Vagina (tissue), 2 donors: ENCODE data around the gene OOEP.

Experiments
- POLR2AphosphoS5 ChIP-seq, 2 donors: sonication (generic); formaldehyde crosslinking; IDR thresholded peaks; one replicate each; pipeline ENCODE4 v1.9.0; 2017; ENCODE audit warnings: antibody characterized with exemption in 2 of 2, mild to moderate bottlenecking in 2 of 2, low read depth in 1 of 2; ENCODE audit not compliant: insufficient read depth in 1 of 2
- TF ChIP-seq, protein P1 (sequence below), 3 experiments: fragments of 450-650 bp in 2 of 3; fragments of 200-600 bp in 1 of 3; sonication (generic) in 1 of 3; IDR thresholded peaks; one replicate each; pipeline ENCODE4 v1.5.1; 2017 to 2019; ENCODE audit warnings: antibody characterized with exemption in 3 of 3, mild to moderate bottlenecking in 2 of 3, moderate library complexity in 2 of 3

DNA sequence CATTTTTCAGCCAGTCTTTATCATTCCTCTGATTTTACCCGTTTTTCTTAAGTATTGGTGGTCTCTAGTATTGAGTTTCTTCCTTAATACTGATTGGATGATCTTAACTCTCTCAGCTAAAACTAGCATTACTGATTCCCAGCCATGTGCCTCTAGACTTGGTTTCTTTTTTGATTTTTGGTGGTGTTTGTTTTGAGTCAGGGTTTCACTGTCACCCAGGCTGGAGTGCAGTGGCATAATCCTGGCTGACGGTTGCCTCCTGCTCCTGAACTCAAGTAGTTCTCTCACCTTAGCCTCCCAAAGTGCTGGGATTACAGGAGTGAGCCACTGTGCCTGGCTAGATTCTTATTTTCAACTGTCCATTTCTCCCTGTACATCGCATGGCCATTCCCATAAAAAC lies 40.5 kb downstream of the OOEP start:
- no peak for TF ChIP-seq POLR2AphosphoS5 (IDR thresholded peaks at IDR 0.05; ENCODE audit: insufficient read depth in 1 of 2, low read depth in 1 of 2)
- TF ChIP-seq, protein P1, sequence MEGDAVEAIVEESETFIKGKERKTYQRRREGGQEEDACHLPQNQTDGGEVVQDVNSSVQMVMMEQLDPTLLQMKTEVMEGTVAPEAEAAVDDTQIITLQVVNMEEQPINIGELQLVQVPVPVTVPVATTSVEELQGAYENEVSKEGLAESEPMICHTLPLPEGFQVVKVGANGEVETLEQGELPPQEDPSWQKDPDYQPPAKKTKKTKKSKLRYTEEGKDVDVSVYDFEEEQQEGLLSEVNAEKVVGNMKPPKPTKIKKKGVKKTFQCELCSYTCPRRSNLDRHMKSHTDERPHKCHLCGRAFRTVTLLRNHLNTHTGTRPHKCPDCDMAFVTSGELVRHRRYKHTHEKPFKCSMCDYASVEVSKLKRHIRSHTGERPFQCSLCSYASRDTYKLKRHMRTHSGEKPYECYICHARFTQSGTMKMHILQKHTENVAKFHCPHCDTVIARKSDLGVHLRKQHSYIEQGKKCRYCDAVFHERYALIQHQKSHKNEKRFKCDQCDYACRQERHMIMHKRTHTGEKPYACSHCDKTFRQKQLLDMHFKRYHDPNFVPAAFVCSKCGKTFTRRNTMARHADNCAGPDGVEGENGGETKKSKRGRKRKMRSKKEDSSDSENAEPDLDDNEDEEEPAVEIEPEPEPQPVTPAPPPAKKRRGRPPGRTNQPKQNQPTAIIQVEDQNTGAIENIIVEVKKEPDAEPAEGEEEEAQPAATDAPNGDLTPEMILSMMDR (IDR thresholded peaks at IDR 0.05): no peak
